GM18505 (cell line): ENCODE results near the gene LIMCH1.
A peak's percentile ranks its signal among the peaks of the same experiment; 100 is the strongest.
"Not testable (repeated sequence)": the region's sequence is repeated elsewhere in the genome, so short reads cannot be mapped to it uniquely, and the experiment has no call there.

Experiments used
- ATAC-seq: cut with Tn5 transposase; IDR thresholded peaks from one replicate; pipeline ENCODE4 v1.9.1; 2021; ENCODE audit not compliant: unreplicated experiment
- POLR2A ChIP-seq: IDR thresholded peaks from 4 replicates; pipeline ENCODE4 v1.6.1; 2011; ENCODE audit warnings: borderline replicate concordance; ENCODE audit not compliant: insufficient read depth, insufficient read length; ENCODE audit errors: extremely low read depth

LIMCH1 gene

GRCh38 chr4:41681054-41681453 lies 143.1 kb downstream of the LIMCH1 start:
- TF ChIP-seq POLR2A, result no peak
- ATAC-seq, result no peak

- no peak for ATAC-seq
- no peak for TF ChIP-seq POLR2A
These were observed 145.4 kb downstream of the LIMCH1 start for GRCh38 chr4:41683326-41683725.

GRCh38 chr4:41686893-41687292 lies 148.9 kb downstream of the LIMCH1 start:
- no peak for ATAC-seq
- TF ChIP-seq POLR2A, result no peak

- ATAC-seq, result no peak
These were observed 150.0 kb downstream of the LIMCH1 start for GRCh38 chr4:41687971-41688370.

GRCh38 chr4:41692717-41693345 lies 154.9 kb downstream of the LIMCH1 start:
- TF ChIP-seq POLR2A, result no peak
- peak; percentile 62 for ATAC-seq

More at GRCh38 chr4:41687971-41688370, 150.0 kb downstream of the LIMCH1 start:
- TF ChIP-seq POLR2A, result no peak

GRCh38 chr4:41693629-41694028 lies 155.7 kb downstream of the LIMCH1 start:
- no peak for TF ChIP-seq POLR2A
- no peak for ATAC-seq

- no peak for TF ChIP-seq POLR2A
- no peak for ATAC-seq
These were observed 158.2 kb downstream of the LIMCH1 start for GRCh38 chr4:41696131-41696530.

- no peak for ATAC-seq
- no peak for TF ChIP-seq POLR2A
These were observed 158.8 kb downstream of the LIMCH1 start for GRCh38 chr4:41696763-41697162.

- TF ChIP-seq POLR2A, result no peak
- no peak for ATAC-seq
These were observed 164.0 kb downstream of the LIMCH1 start for GRCh38 chr4:41701983-41702382.

GRCh38 chr4:41702770-41703169 lies 164.8 kb downstream of the LIMCH1 start:
- no peak for ATAC-seq
- TF ChIP-seq POLR2A, result no peak

- ATAC-seq, result no peak
- TF ChIP-seq POLR2A, result no peak
These were observed 165.8 kb downstream of the LIMCH1 start for GRCh38 chr4:41703785-41704184.

GRCh38 chr4:41709844-41710481 lies 172.0 kb downstream of the LIMCH1 start:
- TF ChIP-seq POLR2A, result no peak
- ATAC-seq, result no peak

GRCh38 chr4:41711654-41712053 lies 173.7 kb downstream of the LIMCH1 start:
- ATAC-seq, result not testable (repeated sequence)

- TF ChIP-seq POLR2A, result no peak
- no peak for ATAC-seq
These were observed 174.5 kb downstream of the LIMCH1 start for GRCh38 chr4:41712425-41712824.
